Fibroblast of lung (primary cell): ENCODE results near the gene ONECUT2. TPM values are rescaled to one million over a fixed set of nuclear protein-coding genes. Genes with fewer than 3 reads are reported as not detected.

ENCODE experiments used
- DNase-seq, 2 donors: peaks; one replicate each; pipeline versions ENCODE4 v3.0.0 to v3.0.0-alpha.2; 2010; ENCODE audit warnings: low read depth in 2 of 2
- H2AFZ ChIP-seq: 2 replicates; pipeline ENCODE4 v1.5.1; 2012; ENCODE audit warnings: low read length, control low read depth, inconsistent platforms
- H3K27ac ChIP-seq: 2 replicates; pipeline ENCODE4 v1.5.1; 2011; ENCODE audit warnings: low read length, control low read depth; ENCODE audit not compliant: insufficient read depth
- H3K27me3 ChIP-seq: 2 replicates; pipeline ENCODE4 v1.5.1; 2011; ENCODE audit warnings: mild to moderate bottlenecking, low read length; ENCODE audit not compliant: control insufficient read depth, insufficient read depth
- H3K36me3 ChIP-seq: 2 replicates; pipeline ENCODE4 v1.5.1; 2011; ENCODE audit warnings: low read length; ENCODE audit not compliant: control insufficient read depth, insufficient read depth
- H3K4me1 ChIP-seq: 2 replicates; pipeline ENCODE4 v1.5.1; 2011; ENCODE audit warnings: low read length; ENCODE audit not compliant: control insufficient read depth, insufficient read depth; ENCODE audit errors: extremely low read depth
- H3K4me2 ChIP-seq: 2 replicates; pipeline ENCODE4 v1.5.1; 2011; ENCODE audit warnings: low read length, control low read depth; ENCODE audit not compliant: insufficient read depth; ENCODE audit errors: extremely low read depth
- H3K4me3 ChIP-seq, 4 experiments: fragments of 200-600 bp in 1 of 4; sonication (generic) in 1 of 4; replicated peaks in 1 of 4; 2 replicates each; pipeline ENCODE4 v1.5.1; 2011 to 2016; ENCODE audit warnings: low read length in 4 of 4, low read depth in 3 of 4, mild to moderate bottlenecking in 3 of 4, control low read depth in 2 of 4, inconsistent platforms in 1 of 4, mixed read lengths in 1 of 4; ENCODE audit not compliant: insufficient read depth in 1 of 4; ENCODE audit errors: control extremely low read depth in 1 of 4
- H3K79me2 ChIP-seq: 2 replicates; pipeline ENCODE4 v1.5.1; 2012; ENCODE audit warnings: mild to moderate bottlenecking, low read length, inconsistent platforms; ENCODE audit not compliant: control insufficient read depth, insufficient read depth
- H3K9ac ChIP-seq: 2 replicates; pipeline ENCODE4 v1.5.1; 2011; ENCODE audit warnings: mild to moderate bottlenecking, low read length, control low read depth; ENCODE audit not compliant: insufficient read depth
- H3K9me3 ChIP-seq: 2 replicates; pipeline ENCODE4 v1.5.1; 2012; ENCODE audit warnings: low read depth, low read length; ENCODE audit not compliant: control insufficient read depth, insufficient read depth
- H4K20me1 ChIP-seq: 2 replicates; pipeline ENCODE4 v1.5.1; 2011; ENCODE audit warnings: low read length; ENCODE audit not compliant: control insufficient read depth, insufficient read depth; ENCODE audit errors: extremely low read depth
- CTCF ChIP-seq, 2 donors: IDR thresholded peaks in 1 of 2; conservative IDR thresholded peaks in 1 of 2; 1 replicate in 1 of 2; 2 replicates in 1 of 2; pipeline ENCODE4 v1.5.1; 2011 to 2012; ENCODE audit warnings: low read length in 2 of 2, control low read depth in 1 of 2, inconsistent platforms in 1 of 2, low read depth in 1 of 2, mild to moderate bottlenecking in 1 of 2
- EZH2 ChIP-seq: IDR thresholded peaks from 2 replicates; pipeline ENCODE4 v1.5.1; 2012; ENCODE audit warnings: low read length, control low read depth, mild to moderate bottlenecking; ENCODE audit errors: missing control alignments
- polyA plus RNA-seq, 2 donors: library from polyadenylated mRNA; depleted of rRNA in 1 of 2; stranded (reverse) in 1 of 2; unstranded in 1 of 2; fragments of >200 nt; gene quantifications; 2 replicates each; pipeline ENCODE4 v1.2.1, GENCODE V29; 2011 to 2012; ENCODE audit warnings: missing spikeins in 1 of 2
- total RNA-seq: library from RNA; depleted of rRNA; stranded (reverse); fragments of >200 nt; gene quantifications from 2 replicates; pipeline ENCODE4 v1.2.1, GENCODE V29; 2014

The ONECUT2 gene
- total and polyA plus RNA-seq, 2 donors (not counting 1 experiment from before 2014, with no cell fraction given): under 0.01 TPM

GRCh38 chr18:57443247-57443646 is 8.1 kb downstream of the ONECUT2 start:
- H3K27me3 ChIP-seq: peaks cover 40% of the 10 kb centered on the region

GRCh38 chr18:57443702-57444101 is 8.5 kb downstream of the ONECUT2 start:
- no peak for DNase-seq
- TF ChIP-seq EZH2 (no peak), CTCF (conservative IDR thresholded peaks at IDR 0.05 in 1 of 2, IDR thresholded peaks at IDR 0.05 in 1 of 2; ENCODE audit: low read depth in 1 of 2, low read length in 2 of 2) (no peak)
- H3K79me2 ChIP-seq: no peaks in the 10 kb centered on the region

More at GRCh38 chr18:57443247-57443646, 8.1 kb downstream of the ONECUT2 start:
- no peak for TF ChIP-seq EZH2
- TF ChIP-seq CTCF (conservative IDR thresholded peaks at IDR 0.05 in 1 of 2, IDR thresholded peaks at IDR 0.05 in 1 of 2; ENCODE audit: low read depth in 1 of 2, low read length in 2 of 2): no peak
- Histone ChIP-seq H3K36me3 (no peaks in the 10 kb centered on the region), H3K9ac (no peak overlapping the region), H3K27ac (no peak overlapping the region), H3K79me2 (no peaks in the 10 kb centered on the region), H3K4me2 (no peak overlapping the region), H3K4me1 (no peaks in the 10 kb centered on the region), H3K4me3 (no peak overlapping the region), H4K20me1 (no peaks in the 10 kb centered on the region), H2AFZ (no peak overlapping the region), H3K9me3 (no peaks in the 10 kb centered on the region)
- DNase-seq: no peak

GRCh38 chr18:57444301-57444759 is 9.2 kb downstream of the ONECUT2 start:
- Histone ChIP-seq H3K4me1 (no peaks in the 10 kb centered on the region), H4K20me1 (no peaks in the 10 kb centered on the region), H3K4me3 (no peak overlapping the region), H3K79me2 (no peaks in the 10 kb centered on the region), H3K9ac (no peak overlapping the region), H3K4me2 (no peak overlapping the region), H2AFZ (no peak overlapping the region), H3K27ac (no peak overlapping the region), H3K9me3 (no peaks in the 10 kb centered on the region), H3K27me3 (peaks cover 29% of the 10 kb centered on the region), H3K36me3 (no peaks in the 10 kb centered on the region)
- no peak for DNase-seq
- no peak for TF ChIP-seq EZH2
- no peak for TF ChIP-seq CTCF (conservative IDR thresholded peaks at IDR 0.05 in 1 of 2, IDR thresholded peaks at IDR 0.05 in 1 of 2; ENCODE audit: low read depth in 1 of 2, low read length in 2 of 2)

More at GRCh38 chr18:57443702-57444101, 8.5 kb downstream of the ONECUT2 start:
- Histone ChIP-seq H3K9me3 (no peaks in the 10 kb centered on the region), H3K4me2 (no peak overlapping the region), H2AFZ (no peak overlapping the region), H4K20me1 (no peaks in the 10 kb centered on the region), H3K4me3 (no peak overlapping the region), H3K27me3 (peaks cover 35% of the 10 kb centered on the region), H3K9ac (no peak overlapping the region), H3K27ac (no peak overlapping the region), H3K36me3 (no peaks in the 10 kb centered on the region), H3K4me1 (no peaks in the 10 kb centered on the region)
